Natural killer cell (primary cell): Measurements from ENCODE around the gene TRIP13. TPM values are rescaled to one million over a fixed set of nuclear protein-coding genes. Genes with fewer than 3 reads are reported as not detected.

ENCODE experiments used
- ATAC-seq, 3 donors: fragments of 150-1000 bp in 2 of 3; fragments of 200-7000 bp in 1 of 3; cut with Tn5 transposase; 1 replicate in 1 of 3; 2 replicates in 2 of 3; pipeline ENCODE4 v1.10.0; 2021; ENCODE audit warnings: mild to moderate bottlenecking in 2 of 3, moderate library complexity in 2 of 3
- DNase-seq, 2 donors: peaks; one replicate each; pipeline versions ENCODE4 v3.0.0 to v3.0.0-alpha.2; 2013 to 2021; ENCODE audit warnings: mixed read lengths in 1 of 2
- H3K27ac ChIP-seq: one replicate; pipeline ENCODE4 v1.5.1; 2013; ENCODE audit warnings: mild to moderate bottlenecking, low read length
- H3K27me3 ChIP-seq: one replicate; pipeline ENCODE4 v1.6.1; 2013; ENCODE audit warnings: low read length; ENCODE audit not compliant: control insufficient read depth, insufficient read depth
- H3K36me3 ChIP-seq: one replicate; pipeline ENCODE4 v1.6.1; 2013; ENCODE audit warnings: low read length; ENCODE audit not compliant: control insufficient read depth, insufficient read depth
- H3K4me1 ChIP-seq: one replicate; pipeline ENCODE4 v1.6.1; 2013; ENCODE audit warnings: low read length; ENCODE audit not compliant: control insufficient read depth, insufficient read depth
- H3K4me3 ChIP-seq: one replicate; pipeline ENCODE4 v1.5.1; 2013; ENCODE audit warnings: low read length
- H3K9me3 ChIP-seq: one replicate; pipeline ENCODE4 v1.6.1; 2013; ENCODE audit warnings: low read length; ENCODE audit not compliant: control insufficient read depth, insufficient read depth
- H3K27ac Mint-ChIP-seq, 2 donors: one replicate each; pipeline ENCODE4 v1.8.0; 2022; ENCODE audit warnings: mild to moderate bottlenecking in 2 of 2, mixed read lengths in 2 of 2, moderate library complexity in 1 of 2
- H3K27me3 Mint-ChIP-seq, 2 donors: one replicate each; pipeline ENCODE4 v1.8.0; 2022; ENCODE audit warnings: low read depth in 2 of 2, mixed read lengths in 2 of 2
- H3K36me3 Mint-ChIP-seq: one replicate; pipeline ENCODE4 v1.8.0; 2022; ENCODE audit warnings: mixed read lengths
- H3K4me1 Mint-ChIP-seq, 2 donors: one replicate each; pipeline ENCODE4 v1.8.0; 2022; ENCODE audit warnings: mixed read lengths in 2 of 2
- H3K4me3 Mint-ChIP-seq: one replicate; pipeline ENCODE4 v1.8.0; 2022; ENCODE audit warnings: mild to moderate bottlenecking, moderate library complexity, mixed read lengths
- H3K9me3 Mint-ChIP-seq, 2 donors: one replicate each; pipeline ENCODE4 v1.8.0; 2022; ENCODE audit warnings: mixed read lengths in 2 of 2
- WGBS: methylation state at CpG from one replicate; pipeline ENCODE4 v1.1.7; 2013; ENCODE audit warnings: missing lambda C conversion rate; ENCODE audit not compliant: insufficient coverage; 5-methylcytosine and 5-hydroxymethylcytosine counted together
- intact Hi-C: fragments of 100-400 bp; cut with micrococcal nuclease; formaldehyde crosslinking; loops from one replicate; pipeline ENCODE4 v1.14.2; 2022
- total RNA-seq, 4 donors: library from RNA; stranded (reverse); fragments of 120-200 nt in 1 of 4; gene quantifications; one replicate each; pipeline versions ENCODE4 v1.2.3 to v1.2.4, GENCODE V29; 2013 to 2022
- TF ChIP-seq, protein P1 (sequence below): fragments of 200-600 bp; IDR thresholded peaks from one replicate; pipeline ENCODE4 v1.8.0; 2022; ENCODE audit warnings: antibody characterized with exemption

Gene TRIP13
- total RNA-seq, 3 donors from 2014 or later (not counting 1 experiment from before 2014, with no cell fraction given) = 0.45 to 0.57 (median 0.56) TPM

DNA sequence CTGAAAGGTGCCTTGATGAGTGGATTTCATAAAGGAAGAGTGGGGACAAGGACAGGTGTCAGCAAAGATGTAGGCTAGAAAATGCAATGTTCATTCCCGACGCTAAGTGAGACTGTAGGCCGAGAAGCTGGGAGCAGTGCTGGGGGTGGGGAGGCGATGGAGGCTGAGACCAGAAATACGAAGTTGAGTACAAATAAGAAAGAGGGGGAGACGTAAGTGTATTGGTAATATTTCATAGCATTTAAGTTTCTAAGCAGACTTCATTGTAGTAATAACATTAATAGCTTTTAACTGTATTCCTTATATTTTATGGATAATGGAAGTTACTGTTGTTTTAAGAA is 11.0 kb downstream of the TRIP13 start:
- H3K27ac Mint-ChIP-seq = no peak overlapping the region
- Histone ChIP-seq H3K9me3 (no peaks in the 10 kb centered on the region), H3K27ac (no peak overlapping the region), H3K27me3 (no peaks in the 10 kb centered on the region), H3K36me3 (no peaks in the 10 kb centered on the region), H3K4me3 (no peak overlapping the region), H3K4me1 (no peaks in the 10 kb centered on the region)
- ATAC-seq = no peak
- TF ChIP-seq, protein P1, sequence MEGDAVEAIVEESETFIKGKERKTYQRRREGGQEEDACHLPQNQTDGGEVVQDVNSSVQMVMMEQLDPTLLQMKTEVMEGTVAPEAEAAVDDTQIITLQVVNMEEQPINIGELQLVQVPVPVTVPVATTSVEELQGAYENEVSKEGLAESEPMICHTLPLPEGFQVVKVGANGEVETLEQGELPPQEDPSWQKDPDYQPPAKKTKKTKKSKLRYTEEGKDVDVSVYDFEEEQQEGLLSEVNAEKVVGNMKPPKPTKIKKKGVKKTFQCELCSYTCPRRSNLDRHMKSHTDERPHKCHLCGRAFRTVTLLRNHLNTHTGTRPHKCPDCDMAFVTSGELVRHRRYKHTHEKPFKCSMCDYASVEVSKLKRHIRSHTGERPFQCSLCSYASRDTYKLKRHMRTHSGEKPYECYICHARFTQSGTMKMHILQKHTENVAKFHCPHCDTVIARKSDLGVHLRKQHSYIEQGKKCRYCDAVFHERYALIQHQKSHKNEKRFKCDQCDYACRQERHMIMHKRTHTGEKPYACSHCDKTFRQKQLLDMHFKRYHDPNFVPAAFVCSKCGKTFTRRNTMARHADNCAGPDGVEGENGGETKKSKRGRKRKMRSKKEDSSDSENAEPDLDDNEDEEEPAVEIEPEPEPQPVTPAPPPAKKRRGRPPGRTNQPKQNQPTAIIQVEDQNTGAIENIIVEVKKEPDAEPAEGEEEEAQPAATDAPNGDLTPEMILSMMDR = no peak
- 98% methylated on average over 5 of the region's 6 CpGs for WGBS
- H3K36me3 Mint-ChIP-seq = no peaks in the 10 kb centered on the region
- H3K4me1 Mint-ChIP-seq = no peaks in the 10 kb centered on the region
- no peak for DNase-seq
- H3K9me3 Mint-ChIP-seq = no peaks in the 10 kb centered on the region
- intact Hi-C loops = loop anchor here (2.0 kb wide), 1 partner anchor 231 kb away; no protein-coding TSS in a partner anchor
- no peaks in the 10 kb centered on the region for H3K27me3 Mint-ChIP-seq
- H3K4me3 Mint-ChIP-seq = no peak overlapping the region

GRCh38 chr5:905139-905642 is 12.5 kb downstream of the TRIP13 start:
- 96% methylated on average over 11 of the region's 12 CpGs for WGBS
- no peak overlapping the region for H3K27ac Mint-ChIP-seq
- H3K27ac ChIP-seq = no peak overlapping the region

DNA sequence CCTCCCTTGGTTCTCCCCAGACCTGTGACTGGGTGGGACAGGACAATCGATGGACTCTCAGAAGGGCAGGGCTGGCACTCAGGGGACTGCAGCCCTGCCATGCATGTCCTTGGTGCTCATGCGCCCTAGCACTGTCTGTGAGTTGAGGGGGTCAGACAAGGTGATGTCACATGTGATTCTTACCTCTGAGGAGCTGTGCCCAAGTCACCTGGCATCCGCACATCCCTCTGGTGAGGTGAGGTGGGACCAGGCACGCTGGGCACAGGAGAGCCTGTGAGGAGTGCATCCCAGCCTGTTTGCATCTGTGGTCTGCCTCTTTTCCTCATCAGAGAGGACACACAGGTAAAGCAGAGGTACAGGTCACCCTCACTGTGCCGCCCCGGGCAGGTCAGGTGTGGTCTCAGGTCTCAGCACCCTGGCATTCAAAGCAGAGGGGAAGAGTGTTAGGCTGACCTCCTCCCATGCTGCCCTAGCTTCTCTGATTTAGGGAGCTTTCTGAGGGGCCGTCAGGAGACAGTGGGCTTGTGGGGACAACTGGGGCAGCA is 14.8 kb downstream of the TRIP13 start:
- Mint-ChIP-seq H3K27me3 (no peaks in the 10 kb centered on the region), H3K36me3 (no peaks in the 10 kb centered on the region), H3K27ac (no peak overlapping the region), H3K9me3 (no peaks in the 10 kb centered on the region), H3K4me1 (no peaks in the 10 kb centered on the region), H3K4me3 (no peak overlapping the region)
- H3K27me3 ChIP-seq = no peaks in the 10 kb centered on the region
- ATAC-seq (no peak), DNase-seq (no peak)
- no peaks in the 10 kb centered on the region for H3K4me1 ChIP-seq
- intact Hi-C loops = no loop called here
- 99% methylated on average over 7 of the region's 7 CpGs for WGBS
- TF ChIP-seq, protein P1 = no peak
- H3K36me3 ChIP-seq = no peaks in the 10 kb centered on the region
- H3K4me3 ChIP-seq = no peak overlapping the region
- H3K9me3 ChIP-seq = no peaks in the 10 kb centered on the region
- H3K27ac ChIP-seq = no peak overlapping the region

More at GRCh38 chr5:905139-905642, 12.5 kb downstream of the TRIP13 start:
- Histone ChIP-seq H3K4me1 (no peaks in the 10 kb centered on the region), H3K4me3 (no peak overlapping the region), H3K27me3 (no peaks in the 10 kb centered on the region), H3K9me3 (no peaks in the 10 kb centered on the region), H3K36me3 (no peaks in the 10 kb centered on the region)
- intact Hi-C loops = no loop called here
- ATAC-seq (no peak), DNase-seq (no peak)
- TF ChIP-seq, protein P1 = no peak
- H3K36me3 Mint-ChIP-seq = no peaks in the 10 kb centered on the region
- no peak overlapping the region for H3K4me3 Mint-ChIP-seq
- no peaks in the 10 kb centered on the region for H3K4me1 Mint-ChIP-seq
- H3K9me3 Mint-ChIP-seq = no peaks in the 10 kb centered on the region
- no peaks in the 10 kb centered on the region for H3K27me3 Mint-ChIP-seq

- no peaks in the 10 kb centered on the region for H3K36me3 Mint-ChIP-seq
Measured at GRCh38 chr5:908172-908571, 15.5 kb downstream of the TRIP13 start.

More at GRCh38 chr5:908172-908571, 15.5 kb downstream of the TRIP13 start:
- H3K27ac Mint-ChIP-seq = no peak overlapping the region
- H3K4me3 ChIP-seq = no peak overlapping the region
- ATAC-seq (no peak), DNase-seq (no peak)
- H3K36me3 ChIP-seq = no peaks in the 10 kb centered on the region
- TF ChIP-seq, protein P1 = no peak
- H3K9me3 Mint-ChIP-seq = no peaks in the 10 kb centered on the region
- H3K27ac ChIP-seq = no peak overlapping the region
- WGBS = 97% methylated on average over 16 of the region's 16 CpGs
- no peak overlapping the region for H3K4me3 Mint-ChIP-seq
- no peaks in the 10 kb centered on the region for H3K4me1 ChIP-seq
- no peaks in the 10 kb centered on the region for H3K27me3 Mint-ChIP-seq
- intact Hi-C loops = no loop called here
- no peaks in the 10 kb centered on the region for H3K27me3 ChIP-seq
- H3K4me1 Mint-ChIP-seq = no peaks in the 10 kb centered on the region
- no peaks in the 10 kb centered on the region for H3K9me3 ChIP-seq
